NCI-H774 (cell line): Measurements from ENCODE around the gene APRT.
"Not testable (repeated sequence)": the region's sequence is repeated elsewhere in the genome, so short reads cannot be mapped to it uniquely, and the experiment has no call there.

ENCODE experiments used
- DNase-seq: peaks from one replicate; lab custom pipeline; 2025; lab: John Stamatoyannopoulos, UW

Gene APRT

GRCh38 chr16:88841521-88842307 is 30.0 kb upstream of the APRT start:
- no peak for DNase-seq

- DNase-seq = no peak
Observed at GRCh38 chr16:88840600-88841215, 29.0 kb upstream of the APRT start.

GRCh38 chr16:88839745-88840599 is 28.2 kb upstream of the APRT start:
- no peak for DNase-seq

GRCh38 chr16:88839026-88839529 is 27.4 kb upstream of the APRT start:
- DNase-seq = no peak

- no peak for DNase-seq
Observed at GRCh38 chr16:88838566-88838965, 26.8 kb upstream of the APRT start.

- no peak for DNase-seq
Observed at GRCh38 chr16:88837806-88838205, 26.1 kb upstream of the APRT start.

GRCh38 chr16:88836791-88837190 is 25.1 kb upstream of the APRT start:
- DNase-seq = no peak

- DNase-seq = no peak
Observed at GRCh38 chr16:88835818-88836217, 24.1 kb upstream of the APRT start.

GRCh38 chr16:88835383-88835782 is 23.7 kb upstream of the APRT start:
- no peak for DNase-seq

- no peak for DNase-seq
Observed at GRCh38 chr16:88834670-88835069, 22.9 kb upstream of the APRT start.

- DNase-seq = no peak
Observed at GRCh38 chr16:88833086-88833485, 21.4 kb upstream of the APRT start.

GRCh38 chr16:88831838-88832237 is 20.1 kb upstream of the APRT start:
- DNase-seq = no peak

GRCh38 chr16:88830783-88831182 is 19.1 kb upstream of the APRT start:
- DNase-seq = no peak

GRCh38 chr16:88830258-88830657 is 18.5 kb upstream of the APRT start:
- DNase-seq = no peak

- DNase-seq = no peak
Observed at GRCh38 chr16:88828711-88829110, 17.0 kb upstream of the APRT start.

GRCh38 chr16:88827727-88828126 is 16.0 kb upstream of the APRT start:
- DNase-seq = no peak

- DNase-seq = no peak
Observed at GRCh38 chr16:88826070-88826840, 14.5 kb upstream of the APRT start.

- DNase-seq = no peak
Observed at GRCh38 chr16:88825146-88825545, 13.4 kb upstream of the APRT start.

- DNase-seq = no peak
Observed at GRCh38 chr16:88824256-88825077, 12.7 kb upstream of the APRT start.

GRCh38 chr16:88823646-88824045 is 11.9 kb upstream of the APRT start:
- DNase-seq = not testable (repeated sequence)
